A673 (cell line): ENCODE measurements around the gene PTPRK. TPM values are rescaled to one million over a fixed set of nuclear protein-coding genes. Genes with fewer than 3 reads are reported as not detected.

ENCODE experiments used
- BruUV-seq: library from RNA; stranded (reverse); fragments of 400-500 nt; replicated peaks from 2 replicates; lab custom pipeline; 2021; lab: Mats Ljungman, UMichigan
- CTCF ChIA-PET: fragments of 300-600 bp; sonication (Branson Sonifier 250); formaldehyde crosslinking; loops from one replicate; lab custom pipeline; 2022; ENCODE audit warnings: antibody characterized with exemption; lab: Charles Lee
- POLR2A ChIA-PET: fragments of 300-600 bp; sonication (Branson Sonifier 250); formaldehyde crosslinking; loops from one replicate; lab custom pipeline; 2022; ENCODE audit warnings: antibody characterized with exemption; ENCODE audit not compliant: low non-redundant PET; lab: Charles Lee
- DNase-seq: peaks from one replicate; pipeline ENCODE4 v3.0.0-alpha.2; 2015; ENCODE audit warnings: low spot score
- H3K27ac ChIP-seq: fragments of 200-600 bp; sonication (generic); 2 replicates; pipeline ENCODE4 v1.5.1; 2016; ENCODE audit warnings: mixed run types, low read depth, mild to moderate bottlenecking, mixed read lengths, antibody characterized with exemption, low read length; ENCODE audit not compliant: poor library complexity, severe bottlenecking
- H3K27me3 ChIP-seq: fragments of 200-600 bp; sonication (generic); replicated peaks from 2 replicates; pipeline ENCODE4 v1.6.1; 2017; ENCODE audit warnings: mixed run types, low read depth, mild to moderate bottlenecking, mixed read lengths, antibody characterized with exemption, low read length; ENCODE audit not compliant: insufficient read depth, poor library complexity
- H3K36me3 ChIP-seq: fragments of 200-600 bp; sonication (generic); 2 replicates; pipeline ENCODE4 v1.6.1; 2016; ENCODE audit warnings: mixed run types, mild to moderate bottlenecking, mixed read lengths, antibody characterized with exemption, low read length; ENCODE audit not compliant: insufficient read depth, poor library complexity, severe bottlenecking
- H3K4me1 ChIP-seq: fragments of 200-600 bp; sonication (generic); 2 replicates; pipeline ENCODE4 v1.6.1; 2017; ENCODE audit warnings: mixed run types, mild to moderate bottlenecking, mixed read lengths, antibody characterized with exemption, low read length; ENCODE audit not compliant: insufficient read depth, poor library complexity, severe bottlenecking
- H3K4me3 ChIP-seq: fragments of 200-600 bp; sonication (generic); 2 replicates; pipeline ENCODE4 v1.5.1; 2016; ENCODE audit warnings: low read depth, mixed run types, mild to moderate bottlenecking, mixed read lengths, low read length; ENCODE audit not compliant: poor library complexity, severe bottlenecking
- H3K9me3 ChIP-seq: fragments of 200-600 bp; sonication (generic); 2 replicates; pipeline ENCODE4 v1.6.1; 2016; ENCODE audit warnings: mixed run types, low read depth, mild to moderate bottlenecking, mixed read lengths, antibody characterized with exemption, low read length; ENCODE audit not compliant: poor library complexity, severe bottlenecking
- EZH2 ChIP-seq: fragments of 200-600 bp; sonication (generic); IDR thresholded peaks from 2 replicates; pipeline ENCODE4 v1.6.1; 2017; ENCODE audit warnings: borderline replicate concordance, low read depth, mild to moderate bottlenecking, mixed read lengths, antibody characterized with exemption, low read length; ENCODE audit not compliant: poor library complexity, severe bottlenecking
- intact Hi-C: fragments of 100-400 bp; cut with micrococcal nuclease; formaldehyde crosslinking; loops from one replicate; pipeline ENCODE4 v1.10.0; 2022; ENCODE audit not compliant: unreplicated experiment
- total RNA-seq: library from RNA; stranded (reverse); gene quantifications from 2 replicates; pipeline ENCODE4 v1.2.3, GENCODE V29; 2021
- TF ChIP-seq, protein P1 (sequence below): fragments of 300-800, 200-600 bp; sonication (generic); conservative IDR thresholded peaks from 2 replicates; pipeline ENCODE4 v1.5.1; 2017; ENCODE audit warnings: low read depth, mild to moderate bottlenecking, antibody characterized with exemption, low read length, moderate library complexity, mixed read lengths

Gene PTPRK
- total RNA-seq, 1 experiment from 2014 or later = 77.3 TPM

DNA sequence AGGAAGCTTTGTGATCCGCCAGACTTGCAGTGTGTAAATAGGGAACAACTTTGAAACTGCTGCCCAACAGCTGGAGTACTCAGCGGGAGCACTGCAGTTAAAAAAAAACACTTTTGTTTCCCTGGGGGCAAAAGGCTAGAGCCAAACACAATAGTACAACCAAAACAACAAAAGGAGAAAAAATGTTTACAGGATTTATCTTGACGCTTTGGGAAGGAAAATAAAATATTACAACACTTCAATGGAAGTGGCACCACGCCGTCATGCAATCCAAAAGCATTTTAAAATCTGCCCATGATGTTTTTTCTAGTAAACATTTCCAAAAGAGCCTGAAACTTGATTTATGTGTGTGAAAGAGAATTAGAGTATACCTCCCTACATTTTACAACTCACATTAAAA is 26.0 kb downstream of the PTPRK start:
- DNase-seq = no peak
- no peak for TF ChIP-seq EZH2
- TF ChIP-seq, protein P1, sequence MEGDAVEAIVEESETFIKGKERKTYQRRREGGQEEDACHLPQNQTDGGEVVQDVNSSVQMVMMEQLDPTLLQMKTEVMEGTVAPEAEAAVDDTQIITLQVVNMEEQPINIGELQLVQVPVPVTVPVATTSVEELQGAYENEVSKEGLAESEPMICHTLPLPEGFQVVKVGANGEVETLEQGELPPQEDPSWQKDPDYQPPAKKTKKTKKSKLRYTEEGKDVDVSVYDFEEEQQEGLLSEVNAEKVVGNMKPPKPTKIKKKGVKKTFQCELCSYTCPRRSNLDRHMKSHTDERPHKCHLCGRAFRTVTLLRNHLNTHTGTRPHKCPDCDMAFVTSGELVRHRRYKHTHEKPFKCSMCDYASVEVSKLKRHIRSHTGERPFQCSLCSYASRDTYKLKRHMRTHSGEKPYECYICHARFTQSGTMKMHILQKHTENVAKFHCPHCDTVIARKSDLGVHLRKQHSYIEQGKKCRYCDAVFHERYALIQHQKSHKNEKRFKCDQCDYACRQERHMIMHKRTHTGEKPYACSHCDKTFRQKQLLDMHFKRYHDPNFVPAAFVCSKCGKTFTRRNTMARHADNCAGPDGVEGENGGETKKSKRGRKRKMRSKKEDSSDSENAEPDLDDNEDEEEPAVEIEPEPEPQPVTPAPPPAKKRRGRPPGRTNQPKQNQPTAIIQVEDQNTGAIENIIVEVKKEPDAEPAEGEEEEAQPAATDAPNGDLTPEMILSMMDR = no peak
- ChIA-PET POLR2A (no interaction called here), CTCF (interaction anchor here (0.5 kb wide), 1 partner anchor 806 kb away, joined by 4 read pairs; no protein-coding TSS in a partner anchor)
- no peaks in the 10 kb centered on the region for H3K27me3 ChIP-seq
- no peak overlapping the region for H3K27ac ChIP-seq
- no peaks in the 10 kb centered on the region for H3K9me3 ChIP-seq
- H3K4me3 ChIP-seq = no peak overlapping the region
- H3K36me3 ChIP-seq = no peaks in the 10 kb centered on the region
- peaks cover 44% of the 10 kb centered on the region for H3K4me1 ChIP-seq
- no TSS peak for BruUV-seq
- intact Hi-C loops = no loop called here

DNA sequence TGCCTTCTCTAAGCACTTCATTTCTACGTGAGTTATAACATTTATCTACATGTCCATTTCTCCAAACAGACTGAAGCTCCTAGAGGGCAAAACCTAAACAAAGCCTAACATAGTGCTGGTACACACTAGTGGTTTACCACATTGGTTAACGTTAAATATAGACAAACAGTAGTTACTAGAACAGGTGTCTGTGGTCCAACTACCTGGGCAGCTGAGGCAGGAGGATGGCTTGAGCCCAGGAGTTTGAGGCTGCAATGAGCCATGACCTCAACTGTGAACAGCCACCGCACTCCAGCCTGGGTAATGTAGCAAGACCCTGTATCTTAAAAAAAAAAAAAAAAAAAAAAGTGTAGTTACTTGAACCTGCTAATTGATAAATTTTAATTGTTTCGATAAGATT is 26.5 kb downstream of the PTPRK start:
- intact Hi-C loops = no loop called here
- TF ChIP-seq, protein P1 = no peak
- no peak for TF ChIP-seq EZH2
- Histone ChIP-seq H3K27ac (no peak overlapping the region), H3K9me3 (no peaks in the 10 kb centered on the region), H3K36me3 (no peaks in the 10 kb centered on the region), H3K27me3 (no peaks in the 10 kb centered on the region), H3K4me3 (no peak overlapping the region), H3K4me1 (peaks cover 44% of the 10 kb centered on the region)
- DNase-seq = no peak
- POLR2A ChIA-PET = no interaction called here
- CTCF ChIA-PET = no interaction called here
- no TSS peak for BruUV-seq

DNA sequence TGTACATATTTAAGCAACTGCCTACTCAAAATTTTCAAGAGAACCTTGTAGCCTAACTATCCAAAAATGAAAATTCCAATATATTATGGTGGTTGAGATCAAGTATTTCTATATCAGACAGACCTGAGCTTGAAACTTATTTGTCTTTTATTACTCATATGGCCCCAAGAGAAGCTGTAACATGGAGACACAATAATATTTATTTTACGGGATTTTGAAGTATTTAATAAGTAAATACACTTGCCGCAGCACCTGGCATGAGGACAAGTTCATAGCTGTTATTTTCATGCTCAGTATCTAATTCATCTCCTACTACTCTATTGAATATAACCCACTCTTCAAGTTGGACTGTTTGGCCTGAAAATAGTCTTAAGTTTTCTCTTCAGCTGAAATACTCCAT is 28.0 kb downstream of the PTPRK start:
- DNase-seq = no peak
- Histone ChIP-seq H3K27ac (peak overlapping the region; percentile 13), H3K4me3 (peak overlapping the region; percentile 38), H3K36me3 (no peaks in the 10 kb centered on the region), H3K27me3 (no peaks in the 10 kb centered on the region), H3K4me1 (peaks cover 33% of the 10 kb centered on the region), H3K9me3 (no peaks in the 10 kb centered on the region)
- ChIA-PET CTCF (no interaction called here), POLR2A (interaction anchor here (0.7 kb wide), 1 partner anchor 1420 kb away, joined by 3 read pairs; no protein-coding TSS in a partner anchor)
- TF ChIP-seq, protein P1 = no peak
- TF ChIP-seq EZH2 = no peak
- intact Hi-C loops = no loop called here
- BruUV-seq = no TSS peak
